ENCODE measurements around the gene PPP2R5B. TPM values are rescaled to one million over a fixed set of nuclear protein-coding genes. Genes with fewer than 3 reads are reported as not detected.

Gene PPP2R5B
- total and polyA plus RNA-seq, 9 of the 15 experiments (the other 6 are each of a cell fraction or from before 2014, with no cell fraction given) = 0.10 to 7.8 (median 3.3) TPM

GRCh38 chr11:64954201-64954600, 29.7 kb downstream of the PPP2R5B start:
- DNase-seq (ENCODE audit: extremely low read depth in 1 of 4, low spot score in 3 of 4) (no peak), ATAC-seq (no peak), FAIRE-seq (no peak)
- Histone ChIP-seq H3K36me3 (ENCODE audit: control insufficient read depth, insufficient read depth, low read length) (no peaks in the 10 kb centered on the region), H3K9ac (ENCODE audit: insufficient read depth in 1 of 2, low read depth in 2 of 2, low read length in 2 of 2) (no peak overlapping the region), H3K27ac (ENCODE audit: extremely low read depth, low read depth, low read length) (no peak overlapping the region), H3K9me1 (ENCODE audit: control insufficient read depth, insufficient read depth, low read length) (no peaks in the 10 kb centered on the region), H3K27me3 (ENCODE audit: control insufficient read depth in 2 of 2, insufficient read depth in 2 of 2, low read length in 2 of 2) (no peaks in the 10 kb centered on the region; a peak in 2 of 5 replicates), H3K79me2 (ENCODE audit: control insufficient read depth, insufficient read depth, low read length) (no peaks in the 10 kb centered on the region), H3K4me3 (no peak overlapping the region), H2AFZ (ENCODE audit: low read depth, low read length) (peak overlapping the region; percentile 69), H4K20me1 (replicated peaks; ENCODE audit: control insufficient read depth, insufficient read depth, low read length) (no peaks in the 10 kb centered on the region), H3K4me2 (ENCODE audit: insufficient read depth, low read length) (no peak overlapping the region), H3K9me3 (replicated peaks; ENCODE audit: control insufficient read depth, insufficient read depth, low read depth, low read length) (no peaks in the 10 kb centered on the region), H3K4me1 (replicated peaks in 1 of 2; ENCODE audit: control insufficient read depth in 2 of 2, insufficient read depth in 2 of 2, low read length in 2 of 2) (peaks cover 0 to under 1% of the 10 kb centered on the region in 2 experiments; a peak in 1 of 5 replicates)
- no TSS peak for BruUV-seq (replicated peaks)
- 6% methylated on average over 5 of the region's 5 CpGs for WGBS (ENCODE audit: insufficient coverage, low coverage, missing lambda C conversion rate)
- in situ Hi-C loops (cut with MboI) = no loop called here
- intact Hi-C loops (cut with micrococcal nuclease) = no loop called here
- POLR2A ChIA-PET = interaction anchor here (0.5 to 0.7 kb wide), 3 partner anchors 14 to 29 kb away, joined by 3 read pairs; partner anchors contain the start of gene GPHA2
- CTCF ChIA-PET (ENCODE audit: low intra/inter-chr PET ratio) = no interaction called here
- TF ChIP-seq MXD1 (CRISPR knock-in tag; IDR thresholded peaks at IDR 0.05; ENCODE audit: borderline replicate concordance, poor library complexity, severe bottlenecking) = no peak
- TF ChIP-seq E4F1 (CRISPR knock-in tag; IDR thresholded peaks at IDR 0.05; ENCODE audit: borderline replicate concordance) = no peak
- no peak for TF ChIP-seq CREB1 (IDR thresholded peaks at IDR 0.05)
- no peak for TF ChIP-seq CREB1 (CRISPR knock-in tag; IDR thresholded peaks at IDR 0.05)
- TF ChIP-seq POLR2H (tag; IDR thresholded peaks at IDR 0.05; ENCODE audit: low read depth) = no peak
- TF ChIP-seq ZNF140 (CRISPR knock-in tag; IDR thresholded peaks at IDR 0.05) = no peak
- TF ChIP-seq ZNF740 (CRISPR knock-in tag; IDR thresholded peaks at IDR 0.05) = no peak
- TF ChIP-seq ZNF740 (tag; IDR thresholded peaks at IDR 0.05) = no peak
- no peak for TF ChIP-seq RBM22 (IDR thresholded peaks at IDR 0.05; ENCODE audit: low read depth, low read length, poor library complexity, severe bottlenecking)
- no peak for TF ChIP-seq ZNF174 (CRISPR knock-in tag; IDR thresholded peaks at IDR 0.05)
- TF ChIP-seq SRSF1 (IDR thresholded peaks at IDR 0.05; ENCODE audit: low read depth, low read length) = no peak
- no peak for TF ChIP-seq ZNF398 (CRISPR knock-in tag; IDR thresholded peaks at IDR 0.05)
- TF ChIP-seq NCOR1 (IDR thresholded peaks at IDR 0.05) = no peak
- no peak for TF ChIP-seq MNT (conservative IDR thresholded peaks at IDR 0.05)
